Transverse colon (tissue), 3 donors: ENCODE measurements around the gene LGR6.

ENCODE experiments used
- EP300 ChIP-seq: sonication (generic); formaldehyde crosslinking; IDR thresholded peaks from one replicate; pipeline ENCODE4 v1.6.1; 2017; ENCODE audit warnings: antibody characterized with exemption, low read depth
- POLR2AphosphoS5 ChIP-seq, 3 donors: sonication (generic); formaldehyde crosslinking; IDR thresholded peaks; one replicate each; pipeline ENCODE4 v1.6.1; 2016; ENCODE audit warnings: antibody characterized with exemption in 3 of 3

GRCh38 chr1:202324646-202325045 is 131.0 kb downstream of the LGR6 start:
- TF ChIP-seq POLR2AphosphoS5 (IDR thresholded peaks at IDR 0.05) (no peak), EP300 (no peak)
